Activated B cell treated with CpG ODN at 0.5 μM for 24 hours (primary cell): ENCODE results near the gene ZNF611. TPM values are rescaled to one million over a fixed set of nuclear protein-coding genes. Genes with fewer than 3 reads are reported as not detected.

Experiments used
- ATAC-seq: fragments of 200-7000 bp; cut with Tn5 transposase; one replicate; pipeline ENCODE4 v1.10.0; 2021; ENCODE audit warnings: low read depth, mild to moderate bottlenecking, moderate library complexity
- CTCF ChIA-PET: fragments of 350-600 bp; sonication (Branson Sonifier 250); formaldehyde crosslinking; loops from one replicate; lab custom pipeline; 2021; ENCODE audit warnings: antibody characterized with exemption; lab: Charles Lee
- POLR2A ChIA-PET: fragments of 350-600 bp; sonication (Branson Sonifier 250); formaldehyde crosslinking; loops from one replicate; lab custom pipeline; 2021; ENCODE audit warnings: antibody characterized with exemption; lab: Charles Lee
- DNase-seq: peaks from one replicate; pipeline ENCODE4 v3.0.0; 2022
- H3K27ac Mint-ChIP-seq: one replicate; pipeline ENCODE4 v1.8.0; 2020; ENCODE audit warnings: mixed read lengths
- H3K27me3 Mint-ChIP-seq: one replicate; pipeline ENCODE4 v1.8.0; 2021; ENCODE audit warnings: mixed read lengths
- H3K36me3 Mint-ChIP-seq: one replicate; pipeline ENCODE4 v1.8.0; 2021; ENCODE audit warnings: low read depth, mixed read lengths
- H3K4me1 Mint-ChIP-seq: one replicate; pipeline ENCODE4 v1.8.0; 2021; ENCODE audit warnings: mixed read lengths
- H3K4me3 Mint-ChIP-seq: one replicate; pipeline ENCODE4 v1.8.0; 2020; ENCODE audit warnings: mild to moderate bottlenecking, mixed read lengths
- H3K9me3 Mint-ChIP-seq: one replicate; pipeline ENCODE4 v1.8.0; 2020; ENCODE audit warnings: mixed read lengths
- CTCF ChIP-seq: fragments of 200-600 bp; IDR thresholded peaks from one replicate; pipeline ENCODE4 v1.8.0; 2022; ENCODE audit warnings: antibody characterized with exemption, mild to moderate bottlenecking
- intact Hi-C: fragments of 100-400 bp; cut with micrococcal nuclease; formaldehyde crosslinking; loops from one replicate; pipeline ENCODE4 v1.15.1; 2024
- total RNA-seq: library from RNA; stranded (reverse); gene quantifications from 2 replicates; pipeline ENCODE4 v1.2.3, GENCODE V29; 2022

Gene ZNF611
- total RNA-seq, 1 donor from 2014 or later: 41.9 TPM

GRCh38 chr19:52653161-52653560, 81.7 kb downstream of the ZNF611 start:
- no peak overlapping the region for H3K27ac Mint-ChIP-seq
- CTCF ChIA-PET: no interaction called here
- POLR2A ChIA-PET: no interaction called here
- H3K4me3 Mint-ChIP-seq: no peak overlapping the region
- H3K4me1 Mint-ChIP-seq: no peaks in the 10 kb centered on the region
- peaks cover 65% of the 10 kb centered on the region for H3K36me3 Mint-ChIP-seq
- peaks cover 21% of the 10 kb centered on the region for H3K9me3 Mint-ChIP-seq
- H3K27me3 Mint-ChIP-seq: no peaks in the 10 kb centered on the region
- intact Hi-C loops: no loop called here
- ATAC-seq (no peak), DNase-seq (no peak)
- no peak for TF ChIP-seq CTCF

Other genes with a start within 250 kb of the ZNF611 start
- 31.1 and 33.7 TPM in 2 replicates for gene ZNF808, start 207.4 kb downstream of the ZNF611 start, total RNA-seq
- gene ZNF701, start 164.8 kb downstream of the ZNF611 start, total RNA-seq: 30.6 and 32.7 TPM in 2 replicates
- 42.3 and 49.4 TPM in 2 replicates for gene ZNF83, start 96.7 kb downstream of the ZNF611 start, total RNA-seq
- 25.2 and 30.5 TPM in 2 replicates for gene ZNF600, start 51.7 kb upstream of the ZNF611 start, total RNA-seq
- 18.4 and 24.6 TPM in 2 replicates for gene ZNF28, start 86.6 kb upstream of the ZNF611 start, total RNA-seq
- gene ZNF468, start 122.6 kb upstream of the ZNF611 start, total RNA-seq: 28.3 and 32.9 TPM in 2 replicates
- gene ZNF320, start 162.6 kb upstream of the ZNF611 start, total RNA-seq: 23.0 and 24.0 TPM in 2 replicates
- 9.0 and 11.9 TPM in 2 replicates for gene ZNF888, start 188.4 kb upstream of the ZNF611 start, total RNA-seq
- 17.0 and 18.0 TPM in 2 replicates for gene ZNF816, start 227.8 kb upstream of the ZNF611 start, total RNA-seq